Neural cell (in vitro differentiated cells): ENCODE results near the gene GSS. TPM values are rescaled to one million over a fixed set of nuclear protein-coding genes. Genes with fewer than 3 reads are reported as not detected.

Experiments used
- H2AFZ ChIP-seq: fragments of 200-600, 300-800 bp; sonication (generic), shearing (Covaris generic); 2 replicates; pipeline ENCODE4 v1.6.0; 2014; ENCODE audit warnings: low read depth, mild to moderate bottlenecking, antibody characterized with exemption, low read length, moderate library complexity
- H3F3A ChIP-seq: fragments of 200-600 bp; shearing (Covaris generic); 2 replicates; pipeline ENCODE4 v1.6.1; 2016; ENCODE audit warnings: mild to moderate bottlenecking, moderate library complexity, mixed read lengths, antibody characterized with exemption, low read length; ENCODE audit not compliant: insufficient read depth, poor library complexity, severe bottlenecking
- H3K27ac ChIP-seq: fragments of 200-600, 300-800 bp; sonication (generic), shearing (Covaris generic); 2 replicates; pipeline ENCODE4 v1.5.1; 2014; ENCODE audit warnings: mild to moderate bottlenecking, low read length, moderate library complexity
- H3K27me3 ChIP-seq: fragments of 300-800, 200-600 bp; sonication (generic), shearing (Covaris generic); 2 replicates; pipeline ENCODE4 v1.6.0; 2014; ENCODE audit warnings: mild to moderate bottlenecking, low read depth, low read length, moderate library complexity; ENCODE audit not compliant: insufficient read depth
- H3K36me3 ChIP-seq: fragments of 300-800, 200-600 bp; sonication (generic), shearing (Covaris generic); 2 replicates; pipeline ENCODE4 v1.5.1; 2014; ENCODE audit warnings: mild to moderate bottlenecking, antibody characterized with exemption, low read length, moderate library complexity; ENCODE audit not compliant: insufficient read depth
- H3K4me2 ChIP-seq: fragments of 300-800, 200-600 bp; sonication (generic), shearing (Covaris generic); 2 replicates; pipeline ENCODE4 v1.6.0; 2014; ENCODE audit warnings: mild to moderate bottlenecking, low read length
- H3K4me3 ChIP-seq: fragments of 300-800, 200-600 bp; sonication (generic), shearing (Covaris generic); 2 replicates; pipeline ENCODE4 v1.5.1; 2014; ENCODE audit warnings: mild to moderate bottlenecking, low read length, moderate library complexity
- H3K79me2 ChIP-seq: fragments of 200-600 bp; shearing (Covaris generic); replicated peaks from 2 replicates; pipeline ENCODE4 v1.6.0; 2014; ENCODE audit warnings: mild to moderate bottlenecking, low read length, moderate library complexity; ENCODE audit not compliant: insufficient read depth
- H3K9ac ChIP-seq: fragments of 300-800, 200-600 bp; sonication (generic), shearing (Covaris generic); 2 replicates; pipeline ENCODE4 v1.6.1; 2016; ENCODE audit warnings: mild to moderate bottlenecking, low read length, mixed read lengths
- H3K9me2 ChIP-seq: fragments of 200-600 bp; shearing (Covaris generic); 2 replicates; pipeline ENCODE4 v1.6.1; 2016; ENCODE audit warnings: mild to moderate bottlenecking, low read length, mixed read lengths; ENCODE audit not compliant: insufficient read depth
- H3K9me3 ChIP-seq: fragments of 200-600, 300-800 bp; sonication (generic), shearing (Covaris generic); 2 replicates; pipeline ENCODE4 v1.6.1; 2016; ENCODE audit warnings: mild to moderate bottlenecking, mixed run types, low read length, moderate library complexity, mixed read lengths
- H4K20me1 ChIP-seq: fragments of 200-600 bp; shearing (Covaris generic); 2 replicates; pipeline ENCODE4 v1.6.1; 2016; ENCODE audit warnings: mild to moderate bottlenecking, mixed run types; ENCODE audit not compliant: insufficient read depth
- EP300 ChIP-seq: fragments of 450-650 bp; conservative IDR thresholded peaks from 2 replicates; pipeline ENCODE4 v1.6.1; 2014; ENCODE audit warnings: antibody characterized with exemption, mild to moderate bottlenecking, moderate library complexity; ENCODE audit not compliant: poor library complexity, severe bottlenecking
- EZH2 ChIP-seq: fragments of 200-600, 300-800 bp; shearing (Covaris generic), sonication (generic); IDR thresholded peaks from 2 replicates; pipeline ENCODE4 v1.6.1; 2014; ENCODE audit warnings: antibody characterized with exemption, low read length, borderline replicate concordance, mild to moderate bottlenecking; ENCODE audit not compliant: insufficient read depth, poor library complexity, severe bottlenecking
- MXI1 ChIP-seq: fragments of 450-650 bp; conservative IDR thresholded peaks from 2 replicates; pipeline ENCODE4 v1.6.1; 2014; ENCODE audit warnings: antibody characterized with exemption, mild to moderate bottlenecking; ENCODE audit not compliant: poor library complexity, severe bottlenecking
- POLR2AphosphoS5 ChIP-seq: IDR thresholded peaks from 2 replicates; pipeline ENCODE4 v1.6.1; 2012
- RAD21 ChIP-seq: fragments of 450-650 bp; conservative IDR thresholded peaks from 2 replicates; pipeline ENCODE4 v1.6.1; 2014; ENCODE audit warnings: antibody characterized with exemption, mild to moderate bottlenecking, moderate library complexity
- SMC3 ChIP-seq: fragments of 450-650 bp; conservative IDR thresholded peaks from 2 replicates; pipeline ENCODE4 v1.6.1; 2014; ENCODE audit warnings: antibody characterized with exemption, mild to moderate bottlenecking, moderate library complexity; ENCODE audit not compliant: poor library complexity
- TAF1 ChIP-seq: IDR thresholded peaks from 2 replicates; pipeline ENCODE4 v1.6.1; 2012; ENCODE audit warnings: low read depth
- polyA plus RNA-seq: library from polyadenylated mRNA; depleted of rRNA; stranded (reverse); fragments of >200 nt; gene quantifications from 2 replicates; pipeline ENCODE4 v1.2.3, GENCODE V29; 2014
- TF ChIP-seq, protein P1 (sequence below): fragments of 450-650 bp; IDR thresholded peaks from 2 replicates; pipeline ENCODE4 v1.5.1; 2014; ENCODE audit warnings: antibody characterized with exemption, mild to moderate bottlenecking, moderate library complexity; ENCODE audit not compliant: poor library complexity, severe bottlenecking
- TF ChIP-seq, protein P2 (sequence below): IDR thresholded peaks from 2 replicates; pipeline ENCODE4 v1.6.1; 2012; ENCODE audit warnings: borderline replicate concordance

The GSS gene
- polyA plus RNA-seq, 1 donor from 2014 or later = 173 TPM

GRCh38 chr20:34999782-35000181, 44.2 kb upstream of the GSS start:
- no peaks in the 10 kb centered on the region for H3F3A ChIP-seq
- H3K27ac ChIP-seq = no peak overlapping the region
- no peak overlapping the region for H2AFZ ChIP-seq
- no peak for TF ChIP-seq RAD21
- TF ChIP-seq POLR2AphosphoS5 = no peak
- no peak for TF ChIP-seq EP300
- no peak for TF ChIP-seq TAF1
- TF ChIP-seq, protein P1, sequence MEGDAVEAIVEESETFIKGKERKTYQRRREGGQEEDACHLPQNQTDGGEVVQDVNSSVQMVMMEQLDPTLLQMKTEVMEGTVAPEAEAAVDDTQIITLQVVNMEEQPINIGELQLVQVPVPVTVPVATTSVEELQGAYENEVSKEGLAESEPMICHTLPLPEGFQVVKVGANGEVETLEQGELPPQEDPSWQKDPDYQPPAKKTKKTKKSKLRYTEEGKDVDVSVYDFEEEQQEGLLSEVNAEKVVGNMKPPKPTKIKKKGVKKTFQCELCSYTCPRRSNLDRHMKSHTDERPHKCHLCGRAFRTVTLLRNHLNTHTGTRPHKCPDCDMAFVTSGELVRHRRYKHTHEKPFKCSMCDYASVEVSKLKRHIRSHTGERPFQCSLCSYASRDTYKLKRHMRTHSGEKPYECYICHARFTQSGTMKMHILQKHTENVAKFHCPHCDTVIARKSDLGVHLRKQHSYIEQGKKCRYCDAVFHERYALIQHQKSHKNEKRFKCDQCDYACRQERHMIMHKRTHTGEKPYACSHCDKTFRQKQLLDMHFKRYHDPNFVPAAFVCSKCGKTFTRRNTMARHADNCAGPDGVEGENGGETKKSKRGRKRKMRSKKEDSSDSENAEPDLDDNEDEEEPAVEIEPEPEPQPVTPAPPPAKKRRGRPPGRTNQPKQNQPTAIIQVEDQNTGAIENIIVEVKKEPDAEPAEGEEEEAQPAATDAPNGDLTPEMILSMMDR = no peak
- TF ChIP-seq EZH2 = no peak
- TF ChIP-seq MXI1 = no peak
- TF ChIP-seq, protein P2, sequence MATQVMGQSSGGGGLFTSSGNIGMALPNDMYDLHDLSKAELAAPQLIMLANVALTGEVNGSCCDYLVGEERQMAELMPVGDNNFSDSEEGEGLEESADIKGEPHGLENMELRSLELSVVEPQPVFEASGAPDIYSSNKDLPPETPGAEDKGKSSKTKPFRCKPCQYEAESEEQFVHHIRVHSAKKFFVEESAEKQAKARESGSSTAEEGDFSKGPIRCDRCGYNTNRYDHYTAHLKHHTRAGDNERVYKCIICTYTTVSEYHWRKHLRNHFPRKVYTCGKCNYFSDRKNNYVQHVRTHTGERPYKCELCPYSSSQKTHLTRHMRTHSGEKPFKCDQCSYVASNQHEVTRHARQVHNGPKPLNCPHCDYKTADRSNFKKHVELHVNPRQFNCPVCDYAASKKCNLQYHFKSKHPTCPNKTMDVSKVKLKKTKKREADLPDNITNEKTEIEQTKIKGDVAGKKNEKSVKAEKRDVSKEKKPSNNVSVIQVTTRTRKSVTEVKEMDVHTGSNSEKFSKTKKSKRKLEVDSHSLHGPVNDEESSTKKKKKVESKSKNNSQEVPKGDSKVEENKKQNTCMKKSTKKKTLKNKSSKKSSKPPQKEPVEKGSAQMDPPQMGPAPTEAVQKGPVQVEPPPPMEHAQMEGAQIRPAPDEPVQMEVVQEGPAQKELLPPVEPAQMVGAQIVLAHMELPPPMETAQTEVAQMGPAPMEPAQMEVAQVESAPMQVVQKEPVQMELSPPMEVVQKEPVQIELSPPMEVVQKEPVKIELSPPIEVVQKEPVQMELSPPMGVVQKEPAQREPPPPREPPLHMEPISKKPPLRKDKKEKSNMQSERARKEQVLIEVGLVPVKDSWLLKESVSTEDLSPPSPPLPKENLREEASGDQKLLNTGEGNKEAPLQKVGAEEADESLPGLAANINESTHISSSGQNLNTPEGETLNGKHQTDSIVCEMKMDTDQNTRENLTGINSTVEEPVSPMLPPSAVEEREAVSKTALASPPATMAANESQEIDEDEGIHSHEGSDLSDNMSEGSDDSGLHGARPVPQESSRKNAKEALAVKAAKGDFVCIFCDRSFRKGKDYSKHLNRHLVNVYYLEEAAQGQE = no peak
- no peak for TF ChIP-seq SMC3
- H3K27me3 ChIP-seq = no peaks in the 10 kb centered on the region
- H3K4me2 ChIP-seq = no peak overlapping the region
- no peaks in the 10 kb centered on the region for H3K79me2 ChIP-seq
- no peak overlapping the region for H3K9ac ChIP-seq
- H3K4me3 ChIP-seq = no peak overlapping the region
- no peaks in the 10 kb centered on the region for H3K9me3 ChIP-seq
- H4K20me1 ChIP-seq = no peaks in the 10 kb centered on the region
- no peaks in the 10 kb centered on the region for H3K9me2 ChIP-seq
- no peaks in the 10 kb centered on the region for H3K36me3 ChIP-seq

- no peaks in the 10 kb centered on the region for H3K36me3 ChIP-seq
- no peak overlapping the region for H2AFZ ChIP-seq
- H3K9ac ChIP-seq = no peak overlapping the region
- H3K9me2 ChIP-seq = no peaks in the 10 kb centered on the region
- H4K20me1 ChIP-seq = no peaks in the 10 kb centered on the region
- no peaks in the 10 kb centered on the region for H3F3A ChIP-seq
- H3K9me3 ChIP-seq = no peaks in the 10 kb centered on the region
- H3K4me2 ChIP-seq = no peak overlapping the region
- no peaks in the 10 kb centered on the region for H3K79me2 ChIP-seq
- TF ChIP-seq RAD21 = no peak
- TF ChIP-seq EZH2 = no peak
- TF ChIP-seq POLR2AphosphoS5 = no peak
- no peak for TF ChIP-seq TAF1
- TF ChIP-seq, protein P2 = no peak
- TF ChIP-seq EP300 = no peak
- TF ChIP-seq SMC3 = no peak
- no peak for TF ChIP-seq MXI1
- TF ChIP-seq, protein P1 = no peak
- H3K27me3 ChIP-seq = no peaks in the 10 kb centered on the region
- no peak overlapping the region for H3K27ac ChIP-seq
- no peak overlapping the region for H3K4me3 ChIP-seq
These were observed 43.4 kb upstream of the GSS start for GRCh38 chr20:34999021-34999451.
